Epithelial cell of prostate (primary cell): Measurements from ENCODE around the gene ZSWIM8.
"Not testable (repeated sequence)": the region's sequence is repeated elsewhere in the genome, so short reads cannot be mapped to it uniquely, and the experiment has no call there.

Experiments used
- DNase-seq: peaks from one replicate; pipeline ENCODE4 v3.0.0-alpha.2; 2011; ENCODE audit warnings: low read depth, low spot score
- H3K27ac ChIP-seq: fragments of 450-650 bp; 2 replicates; pipeline ENCODE4 v1.5.1; 2017; ENCODE audit warnings: mild to moderate bottlenecking

The ZSWIM8 gene

DNA sequence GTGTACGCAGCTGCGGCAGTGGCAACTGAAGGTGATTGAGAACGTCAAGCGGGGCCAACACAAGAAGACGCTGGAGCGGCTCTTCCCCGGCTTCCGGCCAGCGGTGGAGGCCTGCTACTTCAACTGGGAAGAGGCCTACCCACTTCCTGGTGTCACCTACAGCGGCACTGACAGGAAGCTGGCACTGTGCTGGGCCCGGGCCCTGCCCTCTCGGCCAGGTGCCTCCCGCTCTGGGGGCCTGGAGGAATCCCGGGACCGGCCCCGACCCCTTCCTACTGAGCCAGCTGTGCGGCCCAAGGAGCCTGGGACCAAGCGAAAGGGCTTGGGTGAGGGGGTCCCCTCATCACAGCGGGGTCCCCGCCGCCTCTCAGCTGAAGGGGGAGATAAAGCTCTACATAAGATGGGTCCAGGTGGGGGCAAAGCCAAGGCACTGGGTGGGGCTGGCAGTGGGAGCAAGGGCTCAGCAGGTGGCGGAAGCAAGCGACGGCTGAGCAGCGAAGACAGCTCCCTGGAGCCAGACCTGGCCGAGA is 6.5 kb downstream of the ZSWIM8 start:
- no peak overlapping the region for H3K27ac ChIP-seq
- no peak for DNase-seq

DNA sequence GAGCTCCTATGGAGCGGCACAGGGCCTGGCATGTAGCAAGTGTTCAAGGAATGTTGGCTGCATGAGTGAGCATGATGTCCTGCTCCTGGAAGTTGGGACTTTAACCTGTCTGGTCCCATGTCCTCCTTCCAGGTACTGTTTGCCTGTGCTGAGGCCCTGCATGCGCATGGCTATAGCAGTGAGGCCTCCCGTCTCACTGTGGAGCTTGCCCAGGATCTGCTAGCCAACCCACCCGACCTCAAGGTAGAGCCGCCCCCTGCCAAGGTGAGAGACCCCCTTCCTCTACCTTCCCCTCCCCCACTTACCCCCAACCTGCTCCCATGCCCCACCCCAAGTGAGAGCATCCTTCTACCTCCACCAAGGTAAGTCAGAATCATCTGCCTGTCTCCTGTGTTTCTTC is 8.1 kb downstream of the ZSWIM8 start:
- H3K27ac ChIP-seq, result no peak overlapping the region
- no peak for DNase-seq

DNA sequence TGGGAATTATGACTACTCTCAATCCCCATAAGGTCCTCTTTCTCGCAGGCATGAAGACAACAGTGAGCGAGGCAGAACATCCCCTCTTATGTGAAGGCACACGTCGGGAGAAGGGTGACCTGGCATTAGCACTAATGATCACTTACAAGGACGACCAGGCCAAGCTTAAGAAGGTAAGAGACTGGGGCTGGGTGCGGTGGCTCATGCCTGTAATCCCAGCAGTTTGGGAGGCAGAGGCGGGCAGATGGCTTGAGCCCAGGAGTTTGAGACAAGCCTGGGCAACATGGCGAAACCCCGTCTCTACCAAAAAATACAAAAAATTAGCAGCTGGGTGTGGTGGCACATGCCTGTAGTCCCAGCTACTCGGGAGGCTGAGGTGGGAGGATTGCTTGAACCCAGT is 10.1 kb downstream of the ZSWIM8 start:
- not testable (repeated sequence) for H3K27ac ChIP-seq, DNase-seq

DNA sequence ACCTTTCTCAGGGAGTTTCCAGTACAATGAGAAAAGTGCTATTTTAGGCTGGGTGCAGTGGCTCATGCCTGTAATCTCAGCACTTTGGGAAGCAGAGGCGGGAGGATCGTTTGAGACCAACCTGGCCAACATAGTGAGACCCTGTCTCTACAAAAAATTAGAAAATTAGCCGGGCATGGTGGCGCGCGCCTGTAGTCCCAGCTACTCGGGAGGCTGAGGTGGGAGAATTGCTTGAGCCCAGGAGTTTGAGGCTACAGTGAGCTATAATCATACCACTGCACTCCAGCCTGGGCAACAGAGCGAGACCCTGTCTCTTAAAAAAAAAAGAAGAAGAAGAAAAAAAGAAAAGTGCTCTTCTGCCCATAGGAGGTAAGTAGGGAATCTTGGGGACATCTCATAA is 10.6 kb downstream of the ZSWIM8 start:
- not testable (repeated sequence) for H3K27ac ChIP-seq, DNase-seq

DNA sequence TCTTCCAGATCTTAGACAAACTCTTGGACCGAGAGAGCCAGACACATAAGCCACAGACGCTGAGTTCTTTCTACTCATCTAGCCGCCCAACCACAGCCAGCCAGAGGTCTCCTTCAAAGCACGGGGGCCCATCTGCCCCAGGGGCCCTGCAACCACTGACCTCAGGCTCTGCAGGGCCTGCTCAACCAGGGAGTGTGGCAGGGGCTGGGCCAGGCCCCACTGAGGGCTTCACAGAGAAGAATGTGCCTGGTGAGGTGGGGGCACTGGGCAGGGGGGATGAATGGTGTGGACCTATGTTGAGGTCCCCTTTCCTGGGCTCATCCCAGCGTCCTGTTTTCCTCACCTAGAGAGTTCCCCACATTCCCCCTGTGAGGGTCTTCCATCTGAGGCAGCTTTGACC is 11.4 kb downstream of the ZSWIM8 start:
- H3K27ac ChIP-seq, result no peak overlapping the region
- DNase-seq, result no peak

DNA sequence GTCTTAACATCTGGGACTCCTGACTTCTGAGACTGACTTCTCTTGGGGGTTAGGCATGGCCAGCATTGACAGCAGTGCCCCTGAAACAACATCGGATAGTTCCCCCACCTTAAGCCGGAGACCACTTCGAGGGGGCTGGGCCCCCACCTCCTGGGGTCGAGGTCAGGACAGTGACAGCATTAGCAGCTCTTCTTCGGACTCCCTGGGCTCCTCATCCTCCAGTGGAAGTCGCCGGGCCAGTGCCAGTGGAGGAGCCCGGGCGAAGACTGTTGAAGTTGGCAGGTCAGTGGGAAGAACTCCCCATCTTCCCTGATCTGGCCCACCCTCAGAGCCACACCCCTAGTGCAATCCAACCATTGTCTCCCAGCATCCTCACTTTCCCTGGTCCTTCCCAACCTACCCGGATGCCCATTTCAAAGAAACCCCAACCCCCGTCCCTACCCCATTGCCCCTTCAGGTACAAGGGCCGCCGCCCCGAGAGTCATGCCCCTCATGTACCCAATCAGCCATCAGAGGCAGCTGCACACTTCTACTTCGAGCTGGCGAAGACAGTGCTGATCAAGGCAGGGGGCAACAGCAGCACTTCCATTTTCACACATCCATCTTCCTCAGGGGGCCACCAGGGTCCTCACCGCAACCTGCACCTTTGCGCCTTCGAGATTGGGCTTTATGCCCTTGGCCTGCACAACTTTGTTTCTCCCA is 12.1 kb downstream of the ZSWIM8 start:
- DNase-seq, result no peak
- H3K27ac ChIP-seq, result no peak overlapping the region

DNA sequence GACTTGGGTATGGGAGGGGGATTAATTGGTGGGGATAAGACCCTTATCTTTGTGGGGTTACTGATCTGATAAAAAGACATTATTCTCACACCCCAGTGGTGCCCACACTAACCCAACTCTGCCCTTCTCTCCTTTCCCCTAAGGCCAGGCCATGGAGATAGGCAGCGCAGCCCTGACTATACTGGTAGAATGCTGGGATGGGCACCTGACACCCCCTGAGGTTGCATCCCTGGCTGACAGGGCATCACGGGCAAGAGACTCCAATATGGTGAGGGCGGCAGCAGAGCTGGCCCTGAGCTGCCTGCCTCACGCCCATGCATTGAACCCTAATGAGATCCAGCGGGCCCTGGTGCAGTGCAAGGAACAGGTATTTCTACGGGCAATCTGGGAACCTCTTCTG is 12.7 kb downstream of the ZSWIM8 start:
- no peak overlapping the region for H3K27ac ChIP-seq
- DNase-seq, result no peak

DNA sequence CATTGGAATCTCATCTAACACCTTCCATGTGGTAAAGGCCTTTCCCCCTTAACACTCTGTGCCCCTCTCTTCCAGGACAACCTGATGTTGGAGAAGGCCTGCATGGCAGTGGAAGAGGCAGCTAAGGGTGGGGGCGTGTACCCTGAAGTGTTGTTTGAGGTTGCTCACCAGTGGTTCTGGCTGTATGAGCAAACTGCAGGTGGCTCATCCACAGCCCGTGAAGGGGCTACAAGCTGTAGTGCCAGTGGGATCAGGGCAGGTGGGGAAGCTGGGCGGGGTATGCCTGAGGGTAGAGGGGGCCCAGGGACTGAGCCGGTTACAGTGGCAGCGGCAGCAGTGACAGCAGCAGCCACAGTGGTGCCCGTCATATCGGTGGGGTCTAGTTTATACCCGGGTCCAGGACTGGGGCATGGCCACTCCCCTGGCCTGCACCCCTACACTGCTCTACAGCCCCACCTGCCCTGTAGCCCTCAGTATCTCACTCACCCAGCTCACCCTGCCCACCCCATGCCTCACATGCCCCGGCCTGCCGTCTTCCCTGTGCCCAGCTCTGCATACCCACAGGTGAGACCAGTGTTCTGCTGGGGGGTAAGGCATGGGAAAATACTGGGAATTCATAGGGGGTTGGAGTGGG is 13.6 kb downstream of the ZSWIM8 start:
- H3K27ac ChIP-seq, result no peak overlapping the region
- DNase-seq, result no peak

DNA sequence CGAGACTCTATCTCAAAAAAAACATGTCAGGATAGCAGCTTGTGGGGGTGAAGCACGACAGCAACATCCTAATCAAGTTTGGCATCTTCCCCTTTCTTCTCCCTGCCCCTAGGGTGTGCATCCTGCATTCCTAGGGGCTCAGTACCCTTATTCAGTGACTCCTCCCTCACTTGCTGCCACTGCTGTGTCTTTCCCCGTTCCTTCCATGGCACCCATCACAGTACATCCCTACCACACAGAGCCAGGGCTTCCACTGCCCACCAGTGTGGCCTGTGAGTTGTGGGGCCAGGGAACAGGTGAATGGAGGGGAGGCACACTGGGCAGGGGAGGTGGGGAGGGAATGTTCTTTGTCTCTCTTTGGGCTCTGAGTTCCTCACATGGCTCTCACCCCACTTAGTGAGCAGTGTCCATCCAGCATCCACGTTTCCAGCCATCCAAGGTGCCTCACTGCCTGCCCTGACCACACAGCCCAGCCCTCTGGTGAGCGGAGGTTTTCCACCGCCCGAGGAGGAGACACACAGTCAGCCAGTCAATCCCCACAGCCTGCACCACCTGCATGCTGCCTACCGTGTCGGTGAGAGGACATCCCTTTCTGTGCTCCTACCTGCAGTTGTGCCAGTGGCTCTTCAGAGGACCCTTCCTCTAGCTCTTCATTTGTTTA is 14.6 kb downstream of the ZSWIM8 start:
- DNase-seq, result no peak
- H3K27ac ChIP-seq, result no peak overlapping the region

DNA sequence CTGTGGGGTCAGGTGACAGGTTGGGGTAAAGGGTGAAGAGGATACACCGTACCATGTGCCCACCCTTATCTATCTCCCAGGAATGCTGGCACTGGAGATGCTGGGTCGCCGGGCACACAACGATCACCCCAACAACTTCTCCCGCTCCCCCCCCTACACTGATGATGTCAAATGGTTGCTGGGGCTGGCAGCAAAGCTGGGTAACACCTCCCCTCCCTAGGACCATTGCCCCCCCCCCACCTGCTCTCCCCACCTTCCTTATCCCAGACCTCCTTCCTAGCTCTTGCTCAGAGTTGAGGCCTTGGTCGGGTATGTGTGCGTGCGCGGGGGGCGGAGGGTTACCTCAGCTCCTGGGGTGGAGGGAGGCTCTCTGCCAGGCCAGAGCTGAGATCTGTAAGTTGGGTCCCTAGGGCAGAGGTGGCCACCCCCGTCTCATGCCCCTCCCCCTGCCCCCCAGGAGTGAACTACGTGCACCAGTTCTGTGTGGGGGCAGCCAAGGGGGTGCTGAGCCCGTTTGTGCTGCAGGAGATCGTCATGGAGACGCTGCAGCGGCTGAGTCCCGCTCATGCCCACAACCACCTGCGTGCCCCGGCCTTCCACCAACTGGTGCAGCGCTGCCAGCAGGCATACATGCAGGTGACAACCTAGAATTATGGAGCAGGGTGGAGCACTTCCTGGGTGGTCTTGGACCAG is 15.3 kb downstream of the ZSWIM8 start:
- no peak overlapping the region for H3K27ac ChIP-seq

DNA sequence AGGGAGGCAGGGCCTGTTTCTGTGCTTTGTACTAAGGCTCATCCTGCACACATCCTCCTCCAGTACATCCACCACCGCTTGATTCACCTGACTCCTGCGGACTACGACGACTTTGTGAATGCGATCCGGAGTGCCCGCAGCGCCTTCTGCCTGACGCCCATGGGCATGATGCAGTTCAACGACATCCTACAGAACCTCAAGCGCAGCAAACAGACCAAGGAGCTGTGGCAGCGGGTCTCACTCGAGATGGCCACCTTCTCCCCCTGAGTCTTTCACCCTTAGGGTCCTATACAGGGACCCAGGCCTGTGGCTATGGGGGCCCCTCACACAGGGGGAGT is 15.8 kb downstream of the ZSWIM8 start:
- DNase-seq, result no peak
- no peak overlapping the region for H3K27ac ChIP-seq

More for the DNA sequence above, 15.3 kb downstream of the ZSWIM8 start:
- DNase-seq, result no peak

DNA sequence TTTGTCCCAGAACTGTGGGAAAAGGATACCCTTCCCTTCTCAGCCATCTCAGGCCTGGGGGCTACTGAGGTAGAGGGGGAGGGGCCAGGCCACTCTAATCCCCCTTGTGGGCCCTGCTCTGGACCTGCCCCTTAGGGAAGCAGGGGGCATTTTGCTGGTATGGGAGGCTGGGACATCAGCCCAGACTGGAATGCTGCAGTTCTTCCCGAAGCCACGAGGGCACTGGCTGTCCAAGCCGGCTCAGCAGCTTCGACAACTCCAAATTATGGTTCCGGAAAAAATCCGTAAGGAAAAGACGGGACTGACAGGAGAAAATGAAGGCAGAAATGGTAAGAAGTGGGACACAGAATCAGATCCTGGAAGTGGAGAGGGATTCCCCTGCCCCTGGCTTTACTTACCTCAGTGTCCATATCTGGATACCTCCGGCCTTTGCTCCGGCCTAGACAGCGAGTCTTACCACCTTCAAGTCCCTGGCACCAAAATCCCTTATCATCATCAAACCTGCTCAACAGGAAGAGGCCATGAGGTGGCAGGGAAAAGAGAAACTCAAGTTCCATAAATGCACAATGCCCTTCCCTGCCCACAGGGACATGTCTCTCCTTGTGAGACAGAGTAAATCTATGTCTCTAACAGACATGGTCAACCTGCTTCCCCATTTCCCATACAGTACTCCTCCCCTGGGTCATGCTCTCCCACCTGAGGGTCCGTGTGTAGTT is 17.0 kb downstream of the ZSWIM8 start:
- DNase-seq, result no peak
- H3K27ac ChIP-seq, result peak overlapping the region; percentile 35

DNA sequence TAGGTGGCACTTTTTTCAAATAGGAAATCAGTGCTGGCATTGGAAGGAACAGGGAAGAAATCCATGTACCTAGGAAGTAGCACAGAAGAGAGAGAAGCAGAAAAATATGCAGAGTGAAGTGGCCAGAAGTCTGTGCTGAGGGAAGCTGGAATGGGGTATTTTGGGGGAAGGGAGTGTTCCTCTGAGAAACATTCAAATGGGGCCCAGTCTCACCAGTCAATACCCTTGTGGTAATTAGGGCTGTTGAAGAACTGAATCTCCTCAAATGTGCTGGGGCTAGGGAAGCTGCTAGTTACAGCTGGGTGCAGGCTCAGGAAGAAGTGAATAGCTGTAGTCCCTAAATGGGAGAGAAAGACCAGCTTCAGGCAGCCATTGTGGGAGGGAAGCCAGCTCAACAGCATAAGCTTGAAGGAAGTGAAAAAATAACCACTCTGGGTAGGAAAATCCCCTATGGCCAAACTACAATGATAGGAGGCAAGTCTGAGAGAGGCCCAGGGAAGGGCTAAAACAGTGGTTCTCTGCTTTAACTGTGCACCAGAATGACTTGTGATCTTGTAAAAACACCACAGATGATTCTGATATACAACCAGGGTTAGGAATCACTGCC is 18.4 kb downstream of the ZSWIM8 start:
- no peak overlapping the region for H3K27ac ChIP-seq
- DNase-seq, result no peak

DNA sequence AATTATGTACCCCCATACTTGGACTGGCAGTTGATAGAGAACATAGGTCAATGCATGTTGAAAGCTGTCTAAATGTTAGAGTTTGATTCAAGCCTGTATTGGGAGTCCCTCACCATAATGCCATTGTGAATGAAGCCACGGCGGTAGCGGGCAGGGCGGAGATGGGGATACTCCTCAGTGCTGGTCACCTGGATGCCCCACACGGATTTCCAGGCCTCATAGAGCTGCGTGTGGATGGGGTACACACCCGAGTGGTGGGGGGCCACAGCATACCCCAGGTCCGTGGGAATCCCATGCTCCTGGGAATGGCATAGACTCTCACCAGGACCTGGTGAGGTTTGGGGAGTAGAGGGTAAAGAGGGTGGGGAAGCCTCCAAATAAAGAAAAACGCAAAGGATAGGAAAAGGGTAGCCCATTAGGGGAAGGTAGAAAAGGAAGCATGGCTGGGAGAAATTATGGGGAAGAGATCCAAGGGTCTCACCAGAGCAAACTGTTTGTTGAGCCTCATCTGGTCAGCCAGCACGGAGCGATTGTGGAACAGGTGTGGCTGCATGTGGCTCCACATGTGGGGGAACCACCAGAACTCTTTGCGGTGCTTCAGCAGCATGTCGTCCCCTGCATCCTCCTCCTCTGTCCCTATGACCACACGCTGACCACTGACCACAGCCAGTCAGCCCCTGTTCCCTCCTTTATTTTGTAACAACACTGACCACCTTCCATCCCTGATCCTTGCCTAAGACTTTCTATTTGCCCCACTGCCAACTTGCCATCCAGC is 21.0 kb downstream of the ZSWIM8 start:
- no peak for DNase-seq

DNA sequence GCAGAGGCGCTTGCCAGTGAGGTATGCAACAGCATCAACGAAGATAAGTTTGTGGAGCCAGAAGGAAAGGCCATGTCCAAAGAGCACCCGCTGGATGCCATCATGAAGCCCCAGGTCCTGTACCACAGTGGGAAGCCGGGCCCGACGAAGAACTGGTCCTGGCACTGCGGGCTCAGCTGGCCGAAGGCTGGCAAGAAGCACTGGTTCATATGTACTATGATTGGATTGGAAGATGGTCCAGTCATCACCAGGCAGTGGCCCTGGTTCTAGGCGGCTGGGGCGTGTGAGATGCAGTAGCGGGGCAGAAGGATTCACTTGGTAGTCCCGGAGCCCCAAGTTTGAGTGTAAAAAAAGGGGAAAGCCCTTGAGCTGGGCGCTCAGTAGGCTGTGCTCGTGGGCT is 22.1 kb downstream of the ZSWIM8 start:
- no peak overlapping the region for H3K27ac ChIP-seq
- DNase-seq, result no peak

More for the DNA sequence above, 21.0 kb downstream of the ZSWIM8 start:
- H3K27ac ChIP-seq, result no peak overlapping the region

DNA sequence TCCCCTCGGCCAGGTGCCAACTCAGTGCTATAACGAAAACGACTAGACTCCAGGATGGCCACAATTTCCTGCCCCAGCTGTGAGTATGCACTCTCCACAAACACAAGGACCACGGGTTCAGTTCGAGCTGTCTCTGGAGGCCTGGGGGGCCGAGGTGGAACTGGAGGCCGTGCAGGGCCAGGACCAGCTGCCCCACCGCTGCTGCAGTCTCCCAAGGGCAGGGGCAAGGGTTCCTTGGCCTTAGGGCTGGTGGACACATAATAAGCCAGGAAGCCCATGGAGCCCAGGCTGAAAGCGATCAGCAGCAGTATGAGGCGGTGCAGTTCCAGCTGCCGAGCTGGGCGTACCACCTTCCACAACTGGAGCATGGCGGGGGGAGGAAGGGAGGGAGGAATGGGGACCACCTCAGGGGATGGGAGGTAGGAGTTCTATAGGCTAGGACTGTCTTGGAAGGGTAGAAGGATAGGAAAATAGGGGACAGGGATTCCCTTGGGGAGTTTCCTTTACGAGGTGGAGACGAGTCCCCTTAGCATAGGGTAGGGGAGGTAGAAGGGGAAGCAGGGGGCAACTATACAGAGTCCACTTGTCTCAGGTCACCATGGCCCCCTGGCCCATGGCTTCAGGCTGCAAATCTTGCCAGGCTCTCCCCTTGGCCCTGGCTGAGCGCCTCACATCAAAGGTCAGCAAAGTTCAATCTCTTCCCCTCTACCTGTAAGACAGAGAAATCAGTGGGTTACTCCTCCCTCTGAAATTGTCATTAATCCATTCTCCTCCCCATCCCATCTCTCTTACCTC is 22.8 kb downstream of the ZSWIM8 start:
- no peak for DNase-seq
- no peak overlapping the region for H3K27ac ChIP-seq

DNA sequence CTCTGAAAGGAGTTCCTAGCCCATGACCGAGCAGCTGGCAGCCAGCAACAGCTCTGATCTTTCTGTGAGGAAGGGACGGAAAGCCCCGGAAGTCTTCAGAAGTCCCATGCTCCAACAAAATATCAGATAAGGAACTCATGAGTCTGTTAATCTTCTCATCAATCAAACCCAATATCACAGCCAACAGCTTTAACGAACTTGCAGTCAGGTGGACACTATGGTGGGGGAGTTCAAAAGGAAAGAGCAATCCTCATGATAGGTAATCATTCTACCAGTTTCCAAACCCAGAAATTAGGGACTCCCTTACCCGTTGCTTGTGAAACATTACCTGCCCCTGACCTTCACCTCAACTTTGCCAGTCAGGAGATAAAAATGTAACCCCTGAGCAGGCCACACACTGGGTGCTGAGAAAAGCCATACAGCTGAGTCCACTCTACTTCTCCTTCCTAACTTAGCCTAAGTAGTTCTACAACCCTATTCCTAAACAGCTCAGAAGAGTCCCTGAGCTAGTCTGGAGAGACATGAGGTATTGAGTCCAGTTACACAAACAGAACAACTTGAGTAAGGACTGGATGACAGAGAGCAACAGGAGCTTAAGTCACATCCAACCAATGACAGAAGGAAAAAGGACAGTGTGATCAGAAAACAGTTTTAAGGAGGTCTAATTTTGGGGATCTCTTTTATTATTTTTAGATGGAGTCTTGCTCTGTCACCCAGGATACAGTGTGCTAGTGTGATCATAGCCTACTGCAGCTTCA is 23.8 kb downstream of the ZSWIM8 start:
- H3K27ac ChIP-seq, result no peak overlapping the region
- DNase-seq, result no peak

DNA sequence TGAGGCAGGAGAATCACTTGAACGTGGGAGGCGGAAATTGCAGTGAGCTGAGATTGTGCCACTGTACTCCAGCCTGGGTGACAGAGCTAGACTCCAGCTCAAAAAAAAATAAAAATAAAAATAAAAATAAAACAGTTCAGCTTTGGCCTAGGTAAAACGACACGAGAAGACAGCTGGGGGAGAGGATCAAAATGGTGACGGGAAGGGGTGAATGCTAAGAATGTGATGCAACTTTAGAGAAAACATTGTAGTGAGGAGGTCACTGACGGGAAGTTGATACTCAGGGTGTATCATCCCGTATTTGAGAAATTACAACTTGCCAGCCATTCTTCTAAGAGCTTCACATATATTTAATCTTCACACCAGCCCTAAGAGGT is 24.9 kb downstream of the ZSWIM8 start:
- H3K27ac ChIP-seq, result peak overlapping the region; percentile 55
- DNase-seq, result no peak
